Measurements from ENCODE around the gene HARBI1.

The HARBI1 gene

GRCh38 chr11:46554213-46555147 lies 62.5 kb downstream of the HARBI1 start:
- ChIA-PET POLR2A (no interaction called here), CTCF (interaction anchor here (0.7 to 4.6 kb wide), 7 partner anchors 11 to 164 kb away, joined by 3 to 18 read pairs (median 7); partner anchors contain the start of genes ATG13, CHRM4 and HARBI1)
- no peak for DNase-seq (ENCODE audit: extremely low spot score)

GRCh38 chr11:46553814-46554212 lies 63.2 kb downstream of the HARBI1 start:
- CTCF ChIA-PET: interaction anchor here (0.7 to 2.5 kb wide), 4 partner anchors 13 to 64 kb away, joined by 3 to 9 read pairs (median 6); partner anchors contain the start of genes ATG13 and HARBI1
- no peak for DNase-seq (ENCODE audit: extremely low spot score)
- POLR2A ChIA-PET: no interaction called here

More at GRCh38 chr11:46554213-46555147, 62.5 kb downstream of the HARBI1 start:
- no peak for TF ChIP-seq CTCF (IDR thresholded peaks at IDR 0.05; ENCODE audit: control extremely low read depth, extremely low read depth, low read depth, missing control alignments)

More at GRCh38 chr11:46553814-46554212, 63.2 kb downstream of the HARBI1 start:
- no peak for TF ChIP-seq CTCF (IDR thresholded peaks at IDR 0.05; ENCODE audit: control extremely low read depth, extremely low read depth, low read depth, missing control alignments)
